Spleen (tissue), 11 donors: ENCODE data around the gene C10orf62. TPM values are rescaled to one million over a fixed set of nuclear protein-coding genes. Genes with fewer than 3 reads are reported as not detected.
A peak's percentile ranks its signal among the peaks of the same experiment; 100 is the strongest.

Source experiments
- DNase-seq: peaks from one replicate; pipeline ENCODE4 v3.0.0-alpha.2; 2020
- H3K27ac ChIP-seq, 8 donors: fragments of 200-600 bp; sonication (generic) in 7 of 8; 1 replicate in 4 of 8; 2 replicates in 4 of 8; pipeline versions ENCODE4 v1.5.0 to v1.8.0; 2016 to 2021; ENCODE audit warnings: inconsistent platforms in 4 of 8, mild to moderate bottlenecking in 4 of 8, moderate library complexity in 1 of 8
- H3K27me3 ChIP-seq, 7 donors: fragments of 200-600 bp; sonication (generic) in 6 of 7; replicated peaks in 1 of 7; 1 replicate in 4 of 7; 2 replicates in 3 of 7; pipeline versions ENCODE4 v1.5.0 to v1.8.0; 2016 to 2021; ENCODE audit warnings: inconsistent platforms in 3 of 7, mild to moderate bottlenecking in 1 of 7
- H3K36me3 ChIP-seq, 6 donors: fragments of 200-600 bp; sonication (generic) in 5 of 6; 1 replicate in 4 of 6; 2 replicates in 2 of 6; pipeline versions ENCODE4 v1.5.0 to v1.8.0; 2016 to 2021; ENCODE audit warnings: inconsistent platforms in 2 of 6
- H3K4me1 ChIP-seq, 6 donors: fragments of 200-600 bp; sonication (generic) in 5 of 6; 1 replicate in 3 of 6; 2 replicates in 3 of 6; pipeline versions ENCODE4 v1.5.0 to v1.8.0; 2016 to 2021; ENCODE audit warnings: inconsistent platforms in 3 of 6
- H3K4me3 ChIP-seq, 8 donors: fragments of 200-600 bp; sonication (generic) in 7 of 8; 1 replicate in 4 of 8; 2 replicates in 4 of 8; pipeline versions ENCODE4 v1.5.0 to v1.8.0; 2016 to 2021; ENCODE audit warnings: inconsistent platforms in 4 of 8, mild to moderate bottlenecking in 4 of 8, moderate library complexity in 2 of 8
- H3K9me3 ChIP-seq, 8 donors: fragments of 200-600 bp; sonication (generic) in 7 of 8; 1 replicate in 4 of 8; 2 replicates in 4 of 8; pipeline versions ENCODE4 v1.5.0 to v1.8.0; 2016 to 2021; ENCODE audit warnings: inconsistent platforms in 4 of 8
- CTCF ChIP-seq, 11 experiments: fragments of 200-600 bp in 7 of 11; fragments of 450-650 bp in 4 of 11; sonication (generic) in 4 of 11; IDR thresholded peaks in 8 of 11; conservative IDR thresholded peaks in 3 of 11; 1 replicate in 7 of 11; 2 replicates in 4 of 11; pipeline versions ENCODE4 v1.4.0 to v1.8.0; 2016 to 2021; ENCODE audit warnings: antibody characterized with exemption in 11 of 11, inconsistent platforms in 4 of 11, mild to moderate bottlenecking in 1 of 11
- POLR2A ChIP-seq, 3 donors: fragments of 450-650 bp; IDR thresholded peaks; one replicate each; pipeline ENCODE4 v1.5.1; 2017; ENCODE audit warnings: antibody characterized with exemption in 3 of 3, mild to moderate bottlenecking in 1 of 3
- POLR2AphosphoS5 ChIP-seq, 3 donors: sonication (generic); formaldehyde crosslinking; IDR thresholded peaks; one replicate each; pipeline ENCODE4 v1.5.1; 2017; ENCODE audit warnings: antibody characterized with exemption in 3 of 3
- WGBS, 5 donors: extraction: QIAGEN DNeasy Blood & Tissue Kit in 3 of 5; methylation state at CpG; one replicate each; pipeline versions ENCODE4 v1.1.5 to v1.1.7; 2013 to 2018; 5-methylcytosine and 5-hydroxymethylcytosine counted together
- intact Hi-C: fragments of 100-400 bp; cut with DNase I; formaldehyde crosslinking; loops from one replicate; pipeline ENCODE4 v1.15.0; 2023; ENCODE audit warnings: low total_unique reads
- polyA plus RNA-seq, 3 donors: library from polyadenylated mRNA; stranded (reverse); fragments of 200-250 nt; gene quantifications; one replicate each; pipeline ENCODE4 v1.2.1, GENCODE V29; 2013
- total RNA-seq, 7 donors: library from RNA; depleted of rRNA in 3 of 7; stranded (reverse); fragments of >200 nt in 3 of 7; fragmentation: NEBNext Ultra II Directional in 4 of 7; extraction: Animal tissue kit (Norgen Biotek cat#: 25700) in 4 of 7; gene quantifications; one replicate each; pipeline versions ENCODE4 v1.1.0 to v1.2.1, GENCODE V29; 2016 to 2021
- donor health status: healthy with polysubstance abuse.
- donor health status: DM: no; HTN: no; CAD: no; lungs with moderate emphysema.
- donor health status: DM: no; HTN: no; CAD: no.
- donor health status: Bipolar disorder and iron deficiency.
- donor health status: healthy.
- donor health status: DM: no; HTN: no; CAD: no.
- donor health status: DM: yes; HTN: yes; CAD: no.

C10orf62 gene
- total and polyA plus RNA-seq, 10 donors: not detected

DNA sequence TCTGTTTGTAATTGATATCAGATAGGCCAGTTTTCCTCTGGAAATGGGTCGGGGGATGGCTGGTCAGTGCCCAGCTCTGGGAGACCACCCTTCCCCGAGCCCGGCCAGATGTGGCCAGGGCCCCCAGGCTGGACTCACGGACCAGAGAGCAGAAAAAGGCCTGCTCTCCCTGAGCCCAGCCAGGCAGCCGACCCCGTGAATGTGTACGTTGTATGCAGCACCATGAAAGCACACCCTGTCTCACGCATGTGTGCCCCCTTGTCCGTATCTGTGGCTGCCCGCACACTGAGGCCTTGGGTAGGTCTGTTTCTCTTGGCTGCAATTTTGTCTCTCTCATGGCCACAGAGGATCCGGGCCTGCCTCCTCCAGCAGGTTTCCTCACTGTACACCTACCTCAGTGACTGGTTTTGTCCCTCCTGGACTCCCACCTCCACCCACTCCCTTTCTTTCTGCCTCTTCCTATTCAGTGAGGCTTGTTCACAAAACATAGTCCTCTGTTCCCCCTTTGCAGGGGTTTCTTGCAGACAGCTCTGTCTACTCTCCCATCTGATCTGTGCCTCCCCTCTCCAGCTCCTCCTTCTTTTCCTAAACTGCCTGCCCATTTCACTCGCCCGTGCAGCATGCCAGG is 40.6 kb upstream of the C10orf62 start:
- Histone ChIP-seq H3K4me1 (peaks cover 0 to 22% (median 7%) of the 10 kb centered on the region in 6 donors), H3K36me3 (no peaks in the 10 kb centered on the region), H3K27me3 (no peaks in the 10 kb centered on the region), H3K27ac (no peak overlapping the region), H3K9me3 (no peaks in the 10 kb centered on the region), H3K4me3 (no peak overlapping the region)
- intact Hi-C loops: no loop called here
- peak; percentile 52 for DNase-seq
- no peak for TF ChIP-seq POLR2A (IDR thresholded peaks at IDR 0.05)
- TF ChIP-seq POLR2AphosphoS5 (IDR thresholded peaks at IDR 0.05): no peak
- TF ChIP-seq CTCF (IDR thresholded peaks at IDR 0.05 in 8 of 11, conservative IDR thresholded peaks at IDR 0.05 in 3 of 11): no peak
- WGBS, 5 donors: 87 to 92% (median 92%) methylated on average over 13 of the region's 13 CpGs

- Histone ChIP-seq H3K4me1 (peaks cover 0 to 22% (median 7%) of the 10 kb centered on the region in 6 donors), H3K27me3 (no peaks in the 10 kb centered on the region), H3K36me3 (no peaks in the 10 kb centered on the region), H3K4me3 (no peak overlapping the region), H3K27ac (no peak overlapping the region), H3K9me3 (no peaks in the 10 kb centered on the region)
- intact Hi-C loops: loop anchor here (5.0 kb wide), 1 partner anchor 87 kb away; no protein-coding TSS in a partner anchor
- WGBS, 5 donors: 67 to 79% (median 76%) methylated on average over 12 to 13 of the region's 13 CpGs
- DNase-seq: peak; percentile 51
- TF ChIP-seq POLR2AphosphoS5 (IDR thresholded peaks at IDR 0.05): no peak
Observed at GRCh38 chr10:97549587-97550322, 39.8 kb upstream of the C10orf62 start.

GRCh38 chr10:97550336-97551149 is 39.0 kb upstream of the C10orf62 start:
- H3K27ac ChIP-seq: no peak overlapping the region
- WGBS, 5 donors: 79 to 91% (median 84%) methylated on average over 8 to 10 of the region's 10 CpGs

GRCh38 chr10:97551271-97551670 is 38.2 kb upstream of the C10orf62 start:
- no peak for TF ChIP-seq POLR2AphosphoS5 (IDR thresholded peaks at IDR 0.05)
- no peak for TF ChIP-seq CTCF (IDR thresholded peaks at IDR 0.05 in 8 of 11, conservative IDR thresholded peaks at IDR 0.05 in 3 of 11)
- TF ChIP-seq POLR2A (IDR thresholded peaks at IDR 0.05): no peak
- peak; percentile 28 for DNase-seq
- Histone ChIP-seq H3K27ac (no peak overlapping the region), H3K4me3 (no peak overlapping the region), H3K27me3 (no peaks in the 10 kb centered on the region), H3K4me1 (peaks cover 0 to 22% (median 7%) of the 10 kb centered on the region in 6 donors), H3K36me3 (no peaks in the 10 kb centered on the region), H3K9me3 (peaks cover 0 to 13% (median 5%) of the 10 kb centered on the region in 8 donors)
- intact Hi-C loops: loop anchor here (5.0 kb wide), 1 partner anchor 89 kb away; no protein-coding TSS in a partner anchor
- WGBS, 5 donors: 76 to 95% (median 86%) methylated on average over 6 of the region's 6 CpGs

More at GRCh38 chr10:97550336-97551149, 39.0 kb upstream of the C10orf62 start:
- H3K4me1 ChIP-seq: peaks cover 0 to 22% (median 7%) of the 10 kb centered on the region in 6 donors
- no peak overlapping the region for H3K4me3 ChIP-seq
- no peaks in the 10 kb centered on the region for H3K27me3 ChIP-seq
- peak; percentile 66 for DNase-seq
- intact Hi-C loops: loop anchor here (5.0 kb wide), 1 partner anchor 88 kb away; no protein-coding TSS in a partner anchor
- H3K36me3 ChIP-seq: no peaks in the 10 kb centered on the region
- TF ChIP-seq POLR2AphosphoS5 (IDR thresholded peaks at IDR 0.05) (no peak), POLR2A (IDR thresholded peaks at IDR 0.05) (no peak)
- H3K9me3 ChIP-seq: peaks cover 0 to 7% (median 4%) of the 10 kb centered on the region in 8 donors
